NOMO-1 (cell line): ENCODE results near the gene RAB40B.

Source experiments
- DNase-seq, 2 experiments: peaks; one replicate each; lab custom pipeline; 2025; ENCODE audit not compliant: unreplicated experiment in 2 of 2; lab: John Stamatoyannopoulos, UW

RAB40B gene

DNA sequence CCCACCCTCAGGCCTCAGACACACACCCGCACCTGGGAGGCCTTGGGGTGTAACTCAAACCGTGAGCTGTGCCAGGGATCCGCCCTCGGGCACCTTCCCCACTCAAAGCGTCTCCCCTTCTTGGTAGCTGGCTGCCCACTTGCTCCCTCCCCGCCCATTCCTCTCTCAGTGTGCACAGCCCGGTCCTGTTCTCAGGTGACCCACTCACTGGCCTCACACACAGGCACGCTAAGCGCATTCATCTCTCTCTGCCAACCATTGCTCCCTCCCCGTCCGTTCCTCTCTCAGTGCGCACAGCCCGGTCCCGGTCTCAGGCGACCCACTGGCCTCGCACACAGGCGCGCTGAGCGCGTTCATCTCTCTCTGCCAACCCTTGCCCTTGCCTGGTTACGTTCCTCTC lies 71.1 kb downstream of the RAB40B start:
- DNase-seq, result no peak

DNA sequence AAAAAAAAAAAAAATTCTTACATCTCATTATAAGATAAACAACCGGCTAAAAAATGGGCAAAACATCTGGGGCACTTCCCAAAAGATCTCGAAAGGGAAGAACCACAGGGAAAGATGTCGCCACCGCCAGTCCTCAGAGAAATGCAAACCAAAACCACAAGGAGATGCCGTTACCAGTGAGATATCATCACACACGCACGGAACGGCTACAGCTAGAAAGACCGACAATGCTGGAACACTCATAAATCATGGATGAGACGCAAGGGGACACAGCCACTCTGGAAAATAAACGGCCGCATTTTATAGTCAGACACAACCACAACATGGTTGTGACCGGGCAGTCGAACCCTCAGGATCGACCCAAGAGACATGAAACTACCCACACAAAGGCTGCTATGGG lies 74.8 kb downstream of the RAB40B start:
- peak; percentile 27 to 71 for DNase-seq

DNA sequence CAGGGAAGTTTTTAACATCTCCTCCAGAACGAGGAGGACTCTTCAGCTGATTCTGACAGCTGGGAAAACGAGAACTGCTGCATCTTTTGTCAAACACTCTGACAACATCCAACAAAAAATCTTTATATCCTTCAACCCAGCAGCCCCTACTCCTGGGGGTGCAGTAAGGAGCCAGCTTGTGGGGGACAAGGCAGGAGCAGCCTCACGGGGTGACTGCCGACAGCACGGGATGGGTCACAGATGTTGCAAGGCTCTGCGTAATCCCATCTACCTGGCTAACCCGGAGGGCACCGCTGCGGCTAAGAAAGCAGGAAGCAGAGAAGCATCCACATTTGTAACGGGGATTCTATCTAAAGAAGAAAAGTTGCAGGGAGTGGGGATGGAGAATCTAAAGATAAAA lies 78.9 kb downstream of the RAB40B start:
- no peak for DNase-seq

DNA sequence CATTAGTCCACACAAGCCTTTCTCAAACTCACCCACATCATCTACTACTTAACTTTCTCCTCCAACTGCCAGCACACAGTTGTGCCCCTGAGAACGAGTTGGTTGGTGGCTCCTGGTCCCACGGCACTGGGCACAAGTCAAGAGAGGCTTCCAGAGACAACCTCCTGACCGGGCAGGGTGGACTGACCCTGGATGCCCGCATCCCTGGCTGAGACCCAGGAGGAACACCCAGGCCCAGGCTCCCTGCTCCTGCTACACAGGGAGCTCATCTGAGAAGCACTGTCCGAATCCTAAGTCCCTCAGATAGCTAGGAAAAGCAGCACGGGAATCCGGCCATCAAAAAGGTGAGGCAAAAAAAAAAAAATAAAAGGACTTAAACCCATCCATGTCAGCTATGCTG lies 79.3 kb downstream of the RAB40B start:
- DNase-seq, result no peak

DNA sequence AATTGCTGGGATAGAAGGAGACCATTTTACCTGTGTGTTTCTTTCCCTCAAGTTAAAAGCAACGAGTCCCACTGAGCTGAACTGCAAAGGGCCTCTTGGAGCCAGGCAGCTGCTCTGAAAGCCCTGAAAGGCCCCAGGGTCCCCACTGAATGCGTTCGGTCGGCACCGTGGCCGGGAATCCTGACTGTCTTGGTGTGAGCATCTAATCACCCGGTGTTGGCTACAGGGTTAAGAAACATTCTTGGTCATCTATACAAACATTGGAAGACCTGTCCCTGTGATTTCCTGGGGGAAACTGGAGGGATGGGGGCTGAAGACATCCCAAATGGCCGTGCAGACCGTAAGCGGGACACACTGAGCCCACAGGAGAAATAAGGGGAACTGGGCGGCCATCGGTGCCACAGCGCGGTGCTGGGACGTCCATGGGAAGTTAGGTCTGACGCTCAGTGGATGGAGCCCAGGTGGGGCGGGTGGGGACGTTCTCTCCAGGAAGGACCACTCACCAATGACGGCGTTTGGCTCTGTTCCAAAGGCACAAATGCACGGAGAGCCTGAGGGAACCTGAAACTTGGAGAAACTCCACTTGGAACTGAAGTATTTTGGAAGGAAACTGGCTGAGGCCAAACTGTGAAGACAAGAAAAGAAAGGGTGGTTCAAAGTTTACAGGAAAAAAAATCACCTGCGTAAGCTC lies 82.3 kb downstream of the RAB40B start:
- no peak for DNase-seq

DNA sequence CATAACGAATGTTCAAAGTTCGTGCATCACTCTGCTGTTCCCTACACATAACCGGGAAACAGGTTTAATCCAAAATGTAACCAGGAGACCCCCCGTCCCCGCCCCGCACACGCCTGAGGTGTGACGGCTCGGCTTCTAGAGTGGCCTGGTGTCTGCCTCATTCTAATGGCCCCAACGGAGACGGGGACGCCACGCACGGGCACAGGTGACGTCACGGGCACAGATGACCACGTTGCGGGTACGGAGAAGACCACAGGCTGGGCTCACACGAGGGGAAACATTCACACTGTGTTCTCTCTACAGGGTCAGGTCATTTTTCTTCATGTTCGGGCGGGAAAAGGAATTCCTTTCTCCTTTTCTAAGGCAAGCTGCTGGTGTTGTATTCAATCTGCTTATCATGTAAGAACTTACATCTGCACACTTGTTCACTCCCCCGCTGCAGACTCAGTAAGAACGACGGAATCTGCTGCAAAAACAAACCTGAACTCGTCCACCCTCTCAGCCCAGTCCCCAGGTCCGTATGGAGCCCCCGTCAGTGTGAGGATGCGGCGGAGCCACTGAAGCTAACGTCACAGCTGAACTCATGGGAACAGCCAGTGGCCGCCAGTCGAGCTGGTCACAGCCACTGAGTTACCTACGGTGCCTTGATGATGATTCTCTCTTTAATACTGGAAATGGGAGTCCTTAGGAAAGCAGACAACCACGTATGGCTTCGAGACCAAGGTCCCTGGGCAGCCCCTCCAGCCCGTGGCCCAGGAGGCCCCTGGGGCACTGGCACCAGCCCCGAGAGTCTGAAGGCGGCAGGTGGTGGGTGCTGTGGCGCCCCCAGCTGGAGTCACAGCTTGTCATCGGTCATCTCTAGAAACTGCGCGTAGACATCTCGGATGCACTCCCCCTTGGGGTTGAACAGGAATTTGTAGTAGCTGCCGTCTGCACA lies 83.1 kb downstream of the RAB40B start:
- no peak for DNase-seq

DNA sequence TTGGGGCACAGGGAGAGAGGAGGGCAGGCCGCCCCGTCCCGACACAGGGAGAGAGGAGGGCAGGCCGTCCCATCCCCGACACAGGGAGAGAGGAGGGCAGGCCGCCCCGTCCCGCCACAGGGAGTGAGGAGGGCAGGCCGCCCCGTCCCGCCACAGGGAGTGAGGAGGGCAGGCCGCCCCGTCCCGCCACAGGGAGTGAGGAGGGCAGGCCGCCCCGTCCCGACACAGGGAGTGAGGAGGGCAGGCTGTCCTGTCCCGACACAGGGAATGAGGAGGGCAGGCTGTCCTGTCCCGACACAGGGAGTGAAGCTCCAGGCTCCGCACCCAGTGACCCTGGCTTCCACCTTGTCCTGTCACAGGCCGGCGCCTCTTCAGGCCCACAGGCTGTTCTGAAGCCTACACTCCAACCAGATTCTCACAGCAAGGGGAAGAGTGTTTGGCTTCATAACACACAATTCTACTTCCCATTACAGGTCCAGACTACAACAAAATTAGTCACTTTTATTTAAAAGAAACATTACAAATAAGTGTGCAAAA lies 84.3 kb downstream of the RAB40B start:
- DNase-seq, result no peak

DNA sequence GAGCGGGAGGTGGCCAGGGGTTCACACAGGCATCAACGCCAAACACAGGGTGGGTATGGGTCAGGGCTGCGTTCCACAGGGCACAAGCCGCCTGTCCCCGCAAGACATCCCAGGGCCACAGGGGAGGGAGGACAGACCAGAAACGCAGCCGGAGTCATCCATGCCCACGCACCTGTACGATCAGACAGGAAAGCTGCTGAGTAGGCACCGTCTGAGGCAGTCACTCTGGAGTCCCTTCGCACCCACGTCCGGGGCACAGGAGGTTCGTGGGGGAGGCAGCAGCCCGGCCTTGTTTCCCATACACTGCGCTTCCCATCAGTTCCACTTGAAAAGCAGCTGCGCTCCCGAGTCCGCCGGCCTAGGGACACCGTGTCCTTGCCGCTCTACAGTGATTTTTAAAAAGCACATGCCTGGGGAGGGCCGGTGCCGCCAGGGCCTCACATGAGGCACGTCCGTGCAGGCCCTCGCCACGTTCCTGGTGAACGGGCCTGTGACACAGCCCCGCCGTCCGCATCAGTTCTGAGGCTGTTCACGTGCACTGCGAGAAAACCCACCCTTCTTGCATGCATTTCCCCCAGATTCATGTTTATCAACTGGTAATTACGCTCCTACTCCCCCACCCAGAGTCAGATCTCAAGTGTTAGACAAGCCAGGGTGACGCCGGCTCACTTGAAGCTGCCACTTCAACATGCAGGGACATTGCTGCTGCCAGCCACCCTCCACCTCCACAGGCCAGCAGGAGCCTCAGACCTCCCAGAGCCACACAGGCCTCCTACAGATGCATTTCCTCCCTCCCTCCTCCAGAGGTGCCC lies 85.0 kb downstream of the RAB40B start:
- no peak for DNase-seq

DNA sequence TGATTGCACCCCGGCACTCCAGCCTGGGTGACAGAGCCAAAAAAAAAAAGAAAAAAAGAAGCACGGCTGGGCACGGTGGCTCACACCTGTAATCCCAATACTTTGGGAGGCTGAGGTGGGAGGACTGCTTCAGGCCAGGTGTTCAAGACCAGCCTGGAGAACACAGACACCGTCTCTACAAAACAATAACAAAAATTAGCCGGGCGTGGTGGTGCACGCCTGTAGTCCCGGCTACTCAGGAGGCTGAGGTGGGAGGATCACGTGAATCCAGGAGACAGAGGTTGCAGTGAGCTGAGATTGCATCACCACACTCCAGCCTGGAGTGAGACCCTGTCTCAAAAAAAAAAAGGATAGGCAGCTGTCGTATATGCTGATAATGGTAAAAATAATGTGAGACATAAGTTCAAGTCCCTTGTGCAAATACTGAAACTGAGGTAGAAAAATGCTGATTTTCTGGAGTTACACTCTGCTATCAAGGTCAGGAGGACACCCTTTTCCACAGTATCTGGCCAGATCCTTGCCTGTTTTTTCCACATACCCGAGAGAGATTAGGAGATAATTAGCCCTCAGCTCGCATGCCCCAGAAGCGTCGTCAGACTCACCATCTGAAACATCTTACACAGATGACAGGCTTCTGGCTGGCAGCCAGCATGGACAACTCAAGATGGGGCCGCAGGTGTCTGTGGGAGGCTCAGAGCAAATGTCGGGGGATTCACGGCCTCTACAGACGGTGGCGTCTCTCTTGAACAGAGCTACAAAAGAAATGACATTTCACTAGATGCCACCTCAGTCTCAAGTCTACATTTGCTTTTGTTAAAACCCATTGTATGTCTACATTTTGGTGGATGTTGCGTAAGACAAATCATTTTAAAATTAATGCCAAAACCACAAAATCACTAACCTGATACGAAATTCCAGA lies 87.1 kb downstream of the RAB40B start:
- no peak for DNase-seq

DNA sequence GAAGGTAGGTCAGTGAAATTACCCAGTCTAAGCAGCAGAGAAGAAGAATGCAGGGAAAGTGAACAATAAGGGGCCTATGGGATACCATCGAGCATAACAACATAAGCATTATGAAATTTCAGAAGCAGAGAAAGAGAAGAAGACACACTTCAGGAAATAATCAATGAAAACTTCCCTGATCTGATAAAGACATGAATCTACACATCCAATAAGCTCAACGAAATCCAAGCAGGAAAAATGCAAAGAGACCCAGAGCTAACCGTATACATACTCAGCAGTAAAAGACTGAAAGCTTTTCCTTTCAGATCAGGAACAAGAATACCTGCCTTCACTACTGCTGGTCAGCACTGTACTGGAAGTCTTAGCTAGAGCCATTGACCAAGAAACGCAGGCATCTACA lies 88.8 kb downstream of the RAB40B start:
- DNase-seq, result no peak

DNA sequence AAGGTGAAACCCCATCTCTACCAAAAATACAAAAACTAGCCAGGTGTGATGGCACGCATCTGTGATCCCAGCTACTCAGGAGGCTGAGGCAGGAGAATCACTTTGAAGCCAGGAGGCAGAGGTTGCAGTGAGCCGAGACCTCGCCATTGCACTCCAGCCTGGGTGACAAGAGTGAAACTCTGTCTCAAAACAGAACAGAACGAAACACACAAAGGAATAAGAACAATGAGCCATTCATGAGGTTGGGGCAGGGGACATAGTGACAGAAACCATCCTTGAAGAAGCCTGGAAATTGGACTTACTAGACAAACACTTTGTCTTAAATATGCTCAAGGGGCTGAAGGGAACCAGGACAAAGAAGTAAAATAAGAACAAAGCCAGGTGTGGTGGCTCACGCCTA lies 89.7 kb downstream of the RAB40B start:
- no peak for DNase-seq

DNA sequence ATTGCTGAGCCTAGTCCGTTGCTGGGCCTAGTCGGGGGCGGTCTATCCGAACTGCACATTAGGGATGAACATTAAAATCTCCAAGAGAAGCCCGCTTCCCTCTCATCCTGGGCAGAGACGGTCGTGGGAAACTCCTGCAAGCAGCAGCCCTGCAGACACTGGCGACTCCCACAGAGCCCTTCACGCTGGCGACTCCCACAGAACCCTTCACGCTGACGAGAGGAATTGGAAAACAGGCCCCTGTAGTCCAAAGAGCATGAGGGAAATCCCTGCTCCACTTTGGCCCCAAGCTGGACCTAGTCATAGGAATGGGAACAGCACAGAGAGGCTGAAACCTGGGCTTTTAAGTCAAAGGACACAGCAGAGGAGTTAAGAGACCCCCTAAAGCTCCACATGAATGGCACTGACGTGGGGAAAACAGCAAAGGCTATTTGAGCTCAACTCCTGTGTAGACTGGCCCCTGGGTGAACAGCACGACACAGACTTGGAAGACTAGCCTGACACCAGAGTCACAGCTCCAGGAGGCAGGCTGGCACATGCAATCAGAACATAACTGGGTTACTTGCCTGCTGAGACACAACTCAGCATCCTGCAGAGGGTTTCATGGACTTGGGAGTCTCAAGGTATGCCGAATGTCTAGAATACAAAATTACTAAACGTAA lies 92.4 kb downstream of the RAB40B start:
- DNase-seq, result no peak
